Loucy (cell line): ENCODE data around the gene CACNA1D.

Source experiments
- H2AFZ ChIP-seq: fragments of 200-600 bp; sonication (generic); 2 replicates; pipeline ENCODE4 v1.6.0; 2016; ENCODE audit warnings: antibody characterized with exemption, mild to moderate bottlenecking, low read length, moderate library complexity
- H3F3A ChIP-seq: fragments of 200-600 bp; 2 replicates; pipeline ENCODE4 v1.6.0; 2016; ENCODE audit warnings: antibody characterized with exemption, low read depth, mild to moderate bottlenecking
- H3K27me3 ChIP-seq: fragments of 200-600 bp; sonication (generic); 2 replicates; pipeline ENCODE4 v1.6.1; 2014; ENCODE audit warnings: low read length, mild to moderate bottlenecking; ENCODE audit not compliant: insufficient read depth, poor library complexity, severe bottlenecking
- H3K36me3 ChIP-seq: fragments of 200-600 bp; sonication (generic); 2 replicates; pipeline ENCODE4 v1.6.1; 2016; ENCODE audit warnings: low read length; ENCODE audit not compliant: insufficient read depth
- H3K4me1 ChIP-seq: fragments of 200-600 bp; sonication (generic); 2 replicates; pipeline ENCODE4 v1.5.1; 2014; ENCODE audit warnings: low read length, mild to moderate bottlenecking; ENCODE audit not compliant: insufficient read depth, poor library complexity, severe bottlenecking
- H3K4me2 ChIP-seq: fragments of 200-600 bp; sonication (generic); 2 replicates; pipeline ENCODE4 v1.6.0; 2014; ENCODE audit warnings: antibody characterized with exemption, low read length, low read depth, mild to moderate bottlenecking; ENCODE audit not compliant: poor library complexity, severe bottlenecking
- H3K4me3 ChIP-seq: fragments of 200-600 bp; sonication (generic); 2 replicates; pipeline ENCODE4 v1.5.1; 2014; ENCODE audit warnings: low read length, mild to moderate bottlenecking, mixed read lengths; ENCODE audit not compliant: poor library complexity, severe bottlenecking
- H3K79me2 ChIP-seq: fragments of 200-600 bp; sonication (generic); 2 replicates; pipeline ENCODE4 v1.6.1; 2014; ENCODE audit warnings: low read length; ENCODE audit not compliant: insufficient read depth
- H3K9ac ChIP-seq: fragments of 200-600 bp; sonication (generic); 2 replicates; pipeline ENCODE4 v1.6.0; 2014; ENCODE audit warnings: mild to moderate bottlenecking, low read depth, low read length, moderate library complexity; ENCODE audit not compliant: poor library complexity, severe bottlenecking
- H3K9me2 ChIP-seq: fragments of 200-600 bp; sonication (generic); replicated peaks from 2 replicates; pipeline ENCODE4 v1.6.1; 2016; ENCODE audit warnings: low read depth, low read length, mixed read lengths
- H3K9me3 ChIP-seq: fragments of 200-600 bp; sonication (generic); 2 replicates; pipeline ENCODE4 v1.6.1; 2014; ENCODE audit warnings: mild to moderate bottlenecking, antibody characterized with exemption, low read length, low read depth; ENCODE audit not compliant: insufficient read depth
- H4K20me1 ChIP-seq: fragments of 200-600 bp; sonication (generic); 2 replicates; pipeline ENCODE4 v1.6.0; 2014; ENCODE audit warnings: antibody characterized with exemption, low read length, mild to moderate bottlenecking; ENCODE audit not compliant: insufficient read depth, poor library complexity, severe bottlenecking
- EZH2phosphoT487 ChIP-seq: fragments of 200-600 bp; IDR thresholded peaks from 2 replicates; pipeline ENCODE4 v1.6.1; 2018; ENCODE audit warnings: antibody characterized with exemption, mild to moderate bottlenecking, moderate library complexity, borderline replicate concordance
- TF ChIP-seq, protein P1 (sequence below): fragments of 200-600 bp; sonication (generic); conservative IDR thresholded peaks from 2 replicates; pipeline ENCODE4 v1.5.1; 2014; ENCODE audit warnings: mild to moderate bottlenecking, antibody characterized with exemption, low read length

CACNA1D gene

DNA sequence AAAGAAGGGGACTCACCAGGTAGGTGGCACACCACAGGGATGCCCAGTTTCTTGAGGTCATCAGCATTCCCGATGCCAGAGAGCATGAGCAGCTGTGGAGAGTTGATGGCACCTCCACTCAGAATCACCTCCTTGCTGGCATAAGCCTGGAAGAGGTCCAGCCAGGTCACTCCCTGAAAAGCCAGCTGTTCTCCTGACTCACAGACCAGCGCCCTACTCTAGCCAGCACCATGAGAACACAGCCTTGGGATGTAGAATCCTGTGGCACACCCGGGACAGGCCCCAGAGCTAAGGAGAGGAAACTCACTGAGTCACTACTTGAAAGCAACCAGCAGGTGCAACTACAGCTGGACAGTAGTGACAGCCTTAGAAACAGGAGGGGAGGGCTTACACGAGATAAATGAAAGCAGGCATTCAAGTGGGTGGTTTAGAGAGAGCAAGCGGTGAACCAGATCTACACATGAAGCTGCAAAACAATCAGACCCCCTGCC is 327.3 kb downstream of the CACNA1D start:
- H2AFZ ChIP-seq: no peak overlapping the region
- no peaks in the 10 kb centered on the region for H3K36me3 ChIP-seq
- H3F3A ChIP-seq: no peaks in the 10 kb centered on the region
- no peaks in the 10 kb centered on the region for H3K27me3 ChIP-seq
- H3K4me1 ChIP-seq: no peaks in the 10 kb centered on the region
- H3K4me2 ChIP-seq: no peak overlapping the region
- H4K20me1 ChIP-seq: no peaks in the 10 kb centered on the region
- no peak overlapping the region for H3K9ac ChIP-seq
- no peaks in the 10 kb centered on the region for H3K9me3 ChIP-seq
- no peak overlapping the region for H3K4me3 ChIP-seq
- no peak for TF ChIP-seq EZH2phosphoT487
- TF ChIP-seq, protein P1, sequence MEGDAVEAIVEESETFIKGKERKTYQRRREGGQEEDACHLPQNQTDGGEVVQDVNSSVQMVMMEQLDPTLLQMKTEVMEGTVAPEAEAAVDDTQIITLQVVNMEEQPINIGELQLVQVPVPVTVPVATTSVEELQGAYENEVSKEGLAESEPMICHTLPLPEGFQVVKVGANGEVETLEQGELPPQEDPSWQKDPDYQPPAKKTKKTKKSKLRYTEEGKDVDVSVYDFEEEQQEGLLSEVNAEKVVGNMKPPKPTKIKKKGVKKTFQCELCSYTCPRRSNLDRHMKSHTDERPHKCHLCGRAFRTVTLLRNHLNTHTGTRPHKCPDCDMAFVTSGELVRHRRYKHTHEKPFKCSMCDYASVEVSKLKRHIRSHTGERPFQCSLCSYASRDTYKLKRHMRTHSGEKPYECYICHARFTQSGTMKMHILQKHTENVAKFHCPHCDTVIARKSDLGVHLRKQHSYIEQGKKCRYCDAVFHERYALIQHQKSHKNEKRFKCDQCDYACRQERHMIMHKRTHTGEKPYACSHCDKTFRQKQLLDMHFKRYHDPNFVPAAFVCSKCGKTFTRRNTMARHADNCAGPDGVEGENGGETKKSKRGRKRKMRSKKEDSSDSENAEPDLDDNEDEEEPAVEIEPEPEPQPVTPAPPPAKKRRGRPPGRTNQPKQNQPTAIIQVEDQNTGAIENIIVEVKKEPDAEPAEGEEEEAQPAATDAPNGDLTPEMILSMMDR: no peak
- no peaks in the 10 kb centered on the region for H3K79me2 ChIP-seq
- H3K9me2 ChIP-seq: no peaks in the 10 kb centered on the region

DNA sequence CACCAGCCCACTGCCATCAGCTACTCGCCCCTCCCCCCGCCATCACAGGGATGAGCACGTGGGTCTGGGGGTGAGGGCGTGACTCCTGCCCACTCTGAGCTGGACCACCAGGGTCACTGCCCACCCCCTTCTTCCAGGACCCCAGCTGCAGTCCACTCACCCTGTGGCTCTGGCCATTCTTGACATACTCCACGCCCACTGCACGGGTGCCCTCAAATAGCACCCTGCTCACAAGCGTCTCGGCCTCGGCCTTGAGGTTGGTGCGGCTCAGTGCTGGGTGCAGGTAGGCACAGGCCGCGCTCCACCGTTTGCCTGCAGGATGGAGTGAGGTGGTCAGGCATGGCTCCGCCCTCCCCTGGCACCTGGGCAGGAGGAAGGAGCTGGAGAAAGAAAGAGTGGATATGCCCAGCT is 327.9 kb downstream of the CACNA1D start:
- Histone ChIP-seq H2AFZ (no peak overlapping the region), H3K9me2 (no peaks in the 10 kb centered on the region), H3K79me2 (no peaks in the 10 kb centered on the region), H3K4me2 (no peak overlapping the region), H3K27me3 (no peaks in the 10 kb centered on the region), H3K4me1 (no peaks in the 10 kb centered on the region), H3K9ac (no peak overlapping the region), H3F3A (no peaks in the 10 kb centered on the region), H3K9me3 (no peaks in the 10 kb centered on the region), H3K4me3 (no peak overlapping the region), H3K36me3 (no peaks in the 10 kb centered on the region), H4K20me1 (no peaks in the 10 kb centered on the region)
- TF ChIP-seq EZH2phosphoT487: no peak
- TF ChIP-seq, protein P1: no peak

DNA sequence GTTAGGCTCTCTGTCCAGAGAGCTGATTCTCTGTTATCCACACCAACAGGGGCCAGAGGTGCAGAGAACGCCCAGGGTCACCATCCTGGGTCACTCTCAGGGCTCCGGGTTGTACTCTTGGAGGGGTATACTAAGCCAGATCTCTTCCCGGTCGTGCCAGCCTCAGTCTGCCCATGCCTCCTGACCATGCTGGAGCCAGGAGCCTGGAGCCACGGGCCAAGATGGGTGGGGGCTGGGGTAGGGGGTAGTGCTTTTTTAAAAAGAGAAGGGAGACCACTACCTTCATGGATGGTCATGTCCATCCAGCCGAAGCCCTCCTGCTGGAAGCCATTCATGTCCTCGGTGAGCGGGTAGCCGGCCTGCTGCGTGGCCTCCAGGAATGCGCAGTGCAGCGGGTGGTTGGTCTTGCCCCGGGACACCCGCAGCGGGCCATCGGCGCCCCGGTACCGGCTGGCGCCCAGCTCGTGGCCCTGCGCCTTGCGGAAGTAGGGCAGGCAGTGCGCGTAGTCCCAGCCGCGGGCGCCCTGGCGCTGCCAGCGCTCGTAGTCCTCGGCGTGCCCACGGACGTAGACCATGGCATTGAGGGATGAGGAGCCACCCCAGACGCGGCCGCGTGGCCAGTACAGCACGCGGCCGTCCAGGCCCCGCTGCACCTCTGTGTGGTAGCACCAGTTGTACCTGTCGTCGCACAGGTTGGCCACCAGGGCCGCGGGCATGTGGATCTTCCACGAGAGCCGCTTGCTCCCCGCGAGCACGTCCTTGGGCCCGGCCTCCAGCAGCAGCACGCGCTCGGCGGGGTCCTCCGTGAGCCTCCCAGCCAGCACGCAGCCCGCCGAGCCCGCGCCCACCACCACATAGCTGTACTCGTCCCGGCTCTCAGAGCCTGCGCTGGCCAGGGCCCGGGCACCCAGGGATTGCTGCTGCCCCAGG is 328.9 kb downstream of the CACNA1D start:
- H2AFZ ChIP-seq: no peak overlapping the region
- no peaks in the 10 kb centered on the region for H3K79me2 ChIP-seq
- H3K4me1 ChIP-seq: no peaks in the 10 kb centered on the region
- H3F3A ChIP-seq: no peaks in the 10 kb centered on the region
- no peak overlapping the region for H3K4me2 ChIP-seq
- no peaks in the 10 kb centered on the region for H3K9me2 ChIP-seq
- H3K27me3 ChIP-seq: no peaks in the 10 kb centered on the region
- H3K4me3 ChIP-seq: no peak overlapping the region
- no peaks in the 10 kb centered on the region for H3K9me3 ChIP-seq
- H3K36me3 ChIP-seq: no peaks in the 10 kb centered on the region
- TF ChIP-seq EZH2phosphoT487: no peak
- TF ChIP-seq, protein P1: no peak
- no peaks in the 10 kb centered on the region for H4K20me1 ChIP-seq
- no peak overlapping the region for H3K9ac ChIP-seq
